B cell (primary cell): Measurements from ENCODE around the gene ADM2. TPM values are rescaled to one million over a fixed set of nuclear protein-coding genes. Genes with fewer than 3 reads are reported as not detected.

Experiments
- ATAC-seq: fragments of 200-7000 bp; cut with Tn5 transposase; one replicate; pipeline ENCODE4 v1.10.0; 2021; ENCODE audit warnings: low read depth, mild to moderate bottlenecking, moderate number of reproducible peaks, moderate library complexity
- CTCF ChIA-PET: fragments of 350-600 bp; sonication (Branson Sonifier 250); formaldehyde crosslinking; loops from one replicate; lab custom pipeline; 2021; ENCODE audit warnings: antibody characterized with exemption, inconsistent platforms; lab: Charles Lee
- POLR2A ChIA-PET: fragments of 350-600 bp; sonication (Branson Sonifier 250); formaldehyde crosslinking; loops from one replicate; lab custom pipeline; 2021; ENCODE audit warnings: antibody characterized with exemption; lab: Charles Lee
- DNase-seq: peaks from one replicate; pipeline ENCODE4 v3.0.0; 2013
- H2AFZ ChIP-seq: 2 replicates; pipeline ENCODE4 v1.6.1; 2012; ENCODE audit warnings: mild to moderate bottlenecking, low read depth, low read length; ENCODE audit not compliant: insufficient read depth, poor library complexity, severe bottlenecking
- H3K27ac ChIP-seq, 2 donors: 1 replicate in 1 of 2; 2 replicates in 1 of 2; pipeline ENCODE4 v1.5.1; 2012 to 2013; ENCODE audit warnings: low read length in 2 of 2, mild to moderate bottlenecking in 2 of 2, moderate library complexity in 1 of 2
- H3K27me3 ChIP-seq, 4 experiments: fragments of 200-600 bp in 1 of 4; sonication (generic) in 1 of 4; replicated peaks in 1 of 4; 1 replicate in 2 of 4; 2 replicates in 2 of 4; pipeline versions ENCODE4 v1.6.1 to v1.7.0; 2013 to 2016; ENCODE audit warnings: low read length in 3 of 4, mild to moderate bottlenecking in 2 of 4, mixed read lengths in 1 of 4, moderate library complexity in 1 of 4; ENCODE audit not compliant: insufficient read depth in 4 of 4, control insufficient read depth in 3 of 4; ENCODE audit errors: control extremely low read depth in 1 of 4
- H3K36me3 ChIP-seq, 2 experiments: replicated peaks in 1 of 2; 1 replicate in 1 of 2; 2 replicates in 1 of 2; pipeline versions ENCODE4 v1.6.1 to v1.7.1; 2013; ENCODE audit warnings: low read length in 1 of 2; ENCODE audit not compliant: insufficient read depth in 2 of 2, control insufficient read depth in 1 of 2; ENCODE audit errors: control extremely low read depth in 1 of 2, extremely low read depth in 1 of 2
- H3K4me1 ChIP-seq, 2 donors: fragments of 200-600 bp in 1 of 2; sonication (generic) in 1 of 2; 1 replicate in 1 of 2; 2 replicates in 1 of 2; pipeline versions ENCODE4 v1.5.1 to v1.6.1; 2013 to 2017; ENCODE audit warnings: low read length in 2 of 2; ENCODE audit not compliant: control insufficient read depth in 2 of 2, insufficient read depth in 2 of 2
- H3K4me2 ChIP-seq: replicated peaks from 2 replicates; pipeline ENCODE3; 2012; ENCODE audit warnings: mild to moderate bottlenecking, low read depth, low read length; ENCODE audit not compliant: poor library complexity, severe bottlenecking
- H3K4me3 ChIP-seq, 5 experiments: fragments of 200-600 bp in 1 of 5; sonication (generic) in 1 of 5; 1 replicate in 3 of 5; 2 replicates in 2 of 5; pipeline versions ENCODE4 v1.5.1 to v1.7.0; 2011 to 2016; ENCODE audit warnings: low read length in 4 of 5, mild to moderate bottlenecking in 4 of 5, low read depth in 2 of 5, control low read depth in 1 of 5, moderate library complexity in 1 of 5; ENCODE audit not compliant: insufficient read depth in 1 of 5; ENCODE audit errors: control extremely low read depth in 1 of 5, extremely low read depth in 1 of 5
- H3K79me2 ChIP-seq: fragments of 200-600 bp; sonication (generic); one replicate; pipeline ENCODE4 v1.6.0; 2016; ENCODE audit warnings: low read length; ENCODE audit not compliant: control insufficient read depth, insufficient read depth
- H3K9ac ChIP-seq: fragments of 200-600 bp; sonication (generic); 2 replicates; pipeline ENCODE4 v1.6.1; 2017; ENCODE audit warnings: mild to moderate bottlenecking, low read length, moderate library complexity
- H3K9me3 ChIP-seq, 3 donors: one replicate each; pipeline versions ENCODE4 v1.6.1 to v1.7.1; 2013; ENCODE audit warnings: low read length in 2 of 3; ENCODE audit not compliant: control insufficient read depth in 2 of 3, insufficient read depth in 1 of 3; ENCODE audit errors: control extremely low read depth in 1 of 3
- H4K20me1 ChIP-seq: 2 replicates; pipeline ENCODE4 v1.6.0; 2012; ENCODE audit warnings: mild to moderate bottlenecking, low read length; ENCODE audit not compliant: insufficient read depth, control insufficient read depth, poor library complexity, severe bottlenecking
- H3K27ac Mint-ChIP-seq: one replicate; pipeline ENCODE4 v1.8.0; 2021; ENCODE audit warnings: mixed read lengths
- H3K27me3 Mint-ChIP-seq: one replicate; pipeline ENCODE4 v1.8.0; 2021; ENCODE audit warnings: mixed read lengths
- H3K4me1 Mint-ChIP-seq: one replicate; pipeline ENCODE4 v1.8.0; 2021; ENCODE audit warnings: mixed read lengths
- H3K4me3 Mint-ChIP-seq: one replicate; pipeline ENCODE4 v1.8.0; 2021; ENCODE audit warnings: mixed read lengths
- H3K9me3 Mint-ChIP-seq: one replicate; pipeline ENCODE4 v1.8.0; 2022; ENCODE audit warnings: mixed read lengths; ENCODE audit not compliant: insufficient read depth
- EZH2 ChIP-seq: IDR thresholded peaks from 2 replicates; pipeline ENCODE4 v1.6.1; 2012; ENCODE audit warnings: borderline replicate concordance, low read depth, mild to moderate bottlenecking, moderate library complexity, low read length; ENCODE audit not compliant: insufficient read depth, poor library complexity, severe bottlenecking
- WGBS: methylation state at CpG from one replicate; pipeline ENCODE4 v1.1.5; 2013; ENCODE audit warnings: missing lambda C conversion rate; ENCODE audit not compliant: insufficient coverage; 5-methylcytosine and 5-hydroxymethylcytosine counted together
- intact Hi-C: fragments of 100-400 bp; cut with micrococcal nuclease; formaldehyde crosslinking; loops from one replicate; pipeline ENCODE4 v1.10.0; 2022
- polyA plus RNA-seq: library from polyadenylated mRNA; depleted of rRNA; stranded (reverse); fragments of >200 nt; gene quantifications from 2 replicates; pipeline ENCODE4 v1.2.3, GENCODE V29; 2012
- total RNA-seq, 2 donors: library from RNA; stranded (reverse); fragments of 120-200 nt in 1 of 2; gene quantifications; 1 replicate in 1 of 2; 2 replicates in 1 of 2; pipeline versions ENCODE4 v1.2.3 to v1.2.4, GENCODE V29; 2013 to 2022
- TF ChIP-seq, protein P1 (sequence below): fragments of 200-600 bp; IDR thresholded peaks from one replicate; pipeline ENCODE4 v1.8.0; 2022; ENCODE audit warnings: antibody characterized with exemption, mild to moderate bottlenecking

ADM2 gene
- total and polyA plus RNA-seq, 2 donors (not counting 1 experiment from before 2014, with no cell fraction given), result 0.67 to 3.7 TPM

DNA sequence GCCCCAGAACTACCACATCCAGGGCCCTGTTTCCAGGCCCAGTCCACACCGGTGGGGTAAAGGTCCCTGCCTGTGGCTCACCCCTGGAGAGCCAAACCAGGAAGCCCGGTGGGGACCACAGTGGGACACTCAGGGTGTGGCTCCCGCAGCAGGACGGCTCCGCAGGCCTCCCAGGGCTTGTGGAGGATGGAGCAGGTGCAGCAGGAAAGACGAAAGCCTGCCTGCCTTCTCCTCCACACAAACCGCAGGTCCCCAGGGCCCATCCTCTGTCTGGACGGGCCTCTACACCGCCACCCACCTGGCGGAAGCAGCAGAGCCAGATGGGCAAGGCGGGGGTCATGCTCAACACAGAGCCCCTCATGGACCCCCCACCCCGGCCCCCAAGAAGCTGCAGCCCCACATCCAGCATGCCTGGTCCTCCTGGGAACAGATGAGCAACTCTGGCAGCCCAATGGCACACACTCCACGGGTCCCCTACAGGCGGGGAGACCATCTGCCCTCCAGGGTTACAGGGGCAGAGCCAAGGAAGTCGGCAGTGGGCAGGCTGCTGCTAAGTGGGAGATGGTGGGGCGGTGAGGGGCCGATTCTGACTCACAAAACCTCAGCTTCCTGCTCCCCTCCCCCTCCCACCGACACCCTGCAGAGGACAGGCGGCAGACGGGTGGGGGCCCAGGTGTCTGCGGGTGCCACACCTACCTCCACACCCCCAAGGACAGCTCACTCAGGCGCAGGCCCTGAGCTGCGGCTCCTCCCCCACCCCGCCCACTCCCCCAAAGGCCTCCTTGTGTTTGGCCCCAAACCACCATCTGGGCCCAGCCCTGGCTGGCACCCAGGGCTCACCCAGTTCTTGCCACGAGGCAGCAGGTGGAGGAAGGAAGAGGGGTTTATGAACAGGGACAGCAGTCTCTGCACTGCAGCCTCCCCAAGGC lies 11.7 kb upstream of the ADM2 start:
- Histone ChIP-seq H3K79me2 (peaks cover 63% of the 10 kb centered on the region), H4K20me1 (peaks cover 66% of the 10 kb centered on the region), H3K27ac (peak overlapping the region; percentile 69 to 90), H2AFZ (no peak overlapping the region), H3K27me3 (no peaks in the 10 kb centered on the region), H3K9me3 (no peaks in the 10 kb centered on the region), H3K4me1 (peaks cover 60 to 66% of the 10 kb centered on the region in 2 donors), H3K9ac (peak overlapping the region; percentile 53), H3K4me3 (peak overlapping the region in 4 of 5 experiments; percentile 1 to 39 (median 29)), H3K4me2 (peak overlapping the region; percentile 99), H3K36me3 (peaks cover 0 to 39% of the 10 kb centered on the region in 2 experiments)
- ATAC-seq (peak; percentile 79), DNase-seq (peak; percentile 96)
- H3K27me3 Mint-ChIP-seq, result no peaks in the 10 kb centered on the region
- WGBS, result under 1% methylated on average over 19 of the region's 25 CpGs
- no peaks in the 10 kb centered on the region for H3K9me3 Mint-ChIP-seq
- intact Hi-C loops, result loop anchor here (1.0 to 10.0 kb wide), 10 partner anchors 12 to 535 kb away; partner anchors contain the start of genes ADM2, LMF2, PPP6R2 and SCO2
- ChIA-PET POLR2A (interaction anchor here (0.6 to 2.6 kb wide), 21 partner anchors 8 to 279 kb away, joined by 3 to 22 read pairs (median 5); partner anchors contain the start of genes ADM2, CHKB, LMF2 and NCAPH2), CTCF (interaction anchor here (0.7 to 2.6 kb wide), 19 partner anchors 9 to 539 kb away, joined by 3 to 20 read pairs (median 4); partner anchors contain the start of genes SCO2 and SYCE3)
- H3K27ac Mint-ChIP-seq, result peak overlapping the region; percentile 96
- peak overlapping the region; percentile 83 for H3K4me3 Mint-ChIP-seq
- H3K4me1 Mint-ChIP-seq, result peaks cover 69% of the 10 kb centered on the region
- TF ChIP-seq, protein P1, sequence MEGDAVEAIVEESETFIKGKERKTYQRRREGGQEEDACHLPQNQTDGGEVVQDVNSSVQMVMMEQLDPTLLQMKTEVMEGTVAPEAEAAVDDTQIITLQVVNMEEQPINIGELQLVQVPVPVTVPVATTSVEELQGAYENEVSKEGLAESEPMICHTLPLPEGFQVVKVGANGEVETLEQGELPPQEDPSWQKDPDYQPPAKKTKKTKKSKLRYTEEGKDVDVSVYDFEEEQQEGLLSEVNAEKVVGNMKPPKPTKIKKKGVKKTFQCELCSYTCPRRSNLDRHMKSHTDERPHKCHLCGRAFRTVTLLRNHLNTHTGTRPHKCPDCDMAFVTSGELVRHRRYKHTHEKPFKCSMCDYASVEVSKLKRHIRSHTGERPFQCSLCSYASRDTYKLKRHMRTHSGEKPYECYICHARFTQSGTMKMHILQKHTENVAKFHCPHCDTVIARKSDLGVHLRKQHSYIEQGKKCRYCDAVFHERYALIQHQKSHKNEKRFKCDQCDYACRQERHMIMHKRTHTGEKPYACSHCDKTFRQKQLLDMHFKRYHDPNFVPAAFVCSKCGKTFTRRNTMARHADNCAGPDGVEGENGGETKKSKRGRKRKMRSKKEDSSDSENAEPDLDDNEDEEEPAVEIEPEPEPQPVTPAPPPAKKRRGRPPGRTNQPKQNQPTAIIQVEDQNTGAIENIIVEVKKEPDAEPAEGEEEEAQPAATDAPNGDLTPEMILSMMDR, result peak; percentile 31
- TF ChIP-seq EZH2, result no peak
